Measurements from ENCODE around the gene PRDM12. TPM values are rescaled to one million over a fixed set of nuclear protein-coding genes. Genes with fewer than 3 reads are reported as not detected.

Gene PRDM12
- total and polyA plus RNA-seq, 2 of the 8 experiments (the other 6 are each of a cell fraction or from before 2014, with no cell fraction given): 0.14 to 0.22 TPM

- H3K36me3 ChIP-seq (ENCODE audit: control insufficient read depth in 2 of 4, insufficient read depth in 4 of 4, low read length in 3 of 4): no peaks in the 10 kb centered on the region; a peak in 1 of 8 replicates
- H3K56ac ChIP-seq (replicated peaks; ENCODE audit: insufficient read length, low read depth, low read length): no peak overlapping the region
- no peak overlapping the region for H4K91ac ChIP-seq (replicated peaks; ENCODE audit: insufficient read length, low read length)
- H2AFZ ChIP-seq (ENCODE audit: low read length): no peak overlapping the region
- H3K9ac ChIP-seq (replicated peaks in 1 of 4; ENCODE audit: extremely low read depth in 1 of 4, low read depth in 3 of 4, low read length in 3 of 4): no peak overlapping the region
- no peaks in the 10 kb centered on the region for H3K27me3 ChIP-seq (replicated peaks in 1 of 4; ENCODE audit: control insufficient read depth in 3 of 4, extremely low read depth in 1 of 4, insufficient read depth in 3 of 4, low read length in 3 of 4)
- FAIRE-seq: no peak
- H3K9me3 ChIP-seq (ENCODE audit: insufficient read depth in 2 of 2, low read depth in 1 of 2, low read length in 1 of 2): no peaks in the 10 kb centered on the region
- H4K5ac ChIP-seq (ENCODE audit: insufficient read length, low read depth, low read length): no peak overlapping the region
- ChIA-PET POLR2A (ENCODE audit: partially characterized antibody) (interaction anchor here (0.9 kb wide), 1 partner anchor 101 kb away, joined by 3 read pairs; no protein-coding TSS in a partner anchor), CTCF (ENCODE audit: partially characterized antibody) (interaction anchor here (0.6 to 2.3 kb wide), 6 partner anchors 36 to 148 kb away, joined by 3 to 12 read pairs (median 4); no protein-coding TSS in a partner anchor)
- H3K4me1 ChIP-seq (replicated peaks in 1 of 4; ENCODE audit: control insufficient read depth in 3 of 4, insufficient read depth in 4 of 4, low read length in 3 of 4): peaks cover 2 to 9% (median 3%) of the 10 kb centered on the region in 4 experiments; a peak in 4 of 7 replicates
- no peak overlapping the region for H3K4ac ChIP-seq (replicated peaks; ENCODE audit: insufficient read length, low read depth, low read length)
- no peak overlapping the region for H4K8ac ChIP-seq (ENCODE audit: extremely low read depth, insufficient read depth, low read length)
- H3K23me2 ChIP-seq (ENCODE audit: low read depth, low read length): peaks cover 2% of the 10 kb centered on the region
- H3K79me1 ChIP-seq (ENCODE audit: low read depth, low read length): peaks cover 9% of the 10 kb centered on the region
- no peak overlapping the region for H2BK120ac ChIP-seq (replicated peaks; ENCODE audit: low read depth, low read length)
- no peak overlapping the region for H2BK15ac ChIP-seq (ENCODE audit: low read length)
- H2BK12ac ChIP-seq (ENCODE audit: low read depth, low read length): no peak overlapping the region
- no peak overlapping the region for H3K14ac ChIP-seq (ENCODE audit: insufficient read length)
- no peak overlapping the region for H2BK5ac ChIP-seq (ENCODE audit: low read depth, low read length)
- H3K23ac ChIP-seq (ENCODE audit: insufficient read length): no peak overlapping the region
- no peak overlapping the region for H3K4me3 ChIP-seq (ENCODE audit: extremely low read depth in 1 of 4, insufficient read depth in 2 of 4, low read depth in 3 of 4, low read length in 4 of 4)
- no peak overlapping the region for H3K18ac ChIP-seq (ENCODE audit: extremely low read depth, low read length)
- 93% methylated on average over 3 of the region's 3 CpGs; no CpG with 5 or more reads in 1 of the 2 experiments for WGBS, 2 experiments (ENCODE audit: extremely low coverage in 1 of 2, insufficient coverage in 1 of 2, insufficient read length in 1 of 2, insufficient replicate concordance in 2 of 2, low coverage in 1 of 2, low lambda C conversion rate in 2 of 2, missing lambda C conversion rate in 1 of 2)
- H2BK20ac ChIP-seq (ENCODE audit: low read length): no peak overlapping the region
- no peak overlapping the region for H3K27ac ChIP-seq (ENCODE audit: low read depth, low read length)
- H3K4me2 ChIP-seq (ENCODE audit: insufficient read depth in 1 of 2, low read depth in 2 of 2, low read length in 2 of 2): no peak overlapping the region
- peaks cover 0 to 20% of the 10 kb centered on the region in 2 experiments for H4K20me1 ChIP-seq (replicated peaks in 1 of 2; ENCODE audit: control insufficient read depth in 1 of 2, insufficient read depth in 2 of 2, low read length in 2 of 2)
- no peak for DNase-seq (ENCODE audit: low read depth in 1 of 2, low spot score in 2 of 2)
- no peak for TF ChIP-seq SRF (IDR thresholded peaks at IDR 0.05; ENCODE audit: low read depth, low read length)
- no peak for TF ChIP-seq KDM1A (IDR thresholded peaks at IDR 0.05; ENCODE audit: borderline replicate concordance, low read length)
- no peak for TF ChIP-seq ASH2L (IDR thresholded peaks at IDR 0.05; ENCODE audit: low read length)
- TF ChIP-seq BRCA1 (IDR thresholded peaks at IDR 0.05; ENCODE audit: low read depth, low read length): no peak
- peaks cover 0 to 84% of the 10 kb centered on the region in 2 experiments; a peak in 3 of 4 replicates for H3K79me2 ChIP-seq (ENCODE audit: control insufficient read depth in 1 of 2, insufficient read depth in 2 of 2, low read length in 2 of 2)
- no peak overlapping the region for H2AK5ac ChIP-seq (ENCODE audit: low read depth, low read length)
These were observed 54.2 kb downstream of the PRDM12 start for GRCh38 chr9:130718562-130718961.
